Renal pelvis (tissue), 3 donors: ENCODE results near the gene SCGB3A1. TPM values are rescaled to one million over a fixed set of nuclear protein-coding genes. Genes with fewer than 3 reads are reported as not detected.

ENCODE experiments used
- polyA plus RNA-seq, 3 donors: library from polyadenylated mRNA; unstranded; fragments of 120-200 nt; gene quantifications; one replicate each; pipeline ENCODE4 v1.2.1, GENCODE V29; 2013; ENCODE audit not compliant: insufficient read length in 3 of 3

SCGB3A1 gene
- polyA plus RNA-seq, 3 donors: 1.2 to 2.4 (median 2.1) TPM

Other genes starting within 250 kb of the SCGB3A1 start
- gene GFPT2, start 238.2 kb downstream of the SCGB3A1 start, polyA plus RNA-seq: 1 to 10 TPM; 3.8 to 4.6 (median 4.4) TPM
- gene CNOT6, start 97.1 kb downstream of the SCGB3A1 start, polyA plus RNA-seq: 10 to 100 TPM; 54.0 to 69.2 (median 57.5) TPM
- 10 to 100 TPM; 29.1 to 36.6 (median 33.7) TPM for gene FLT4, start 58.1 kb upstream of the SCGB3A1 start, polyA plus RNA-seq
- gene OR2Y1, start 148.6 kb upstream of the SCGB3A1 start, polyA plus RNA-seq: not detected
- 10 to 100 TPM; 79.0 to 89.7 (median 89.1) TPM for gene MGAT1, start 211.3 kb upstream of the SCGB3A1 start, polyA plus RNA-seq